DOHH2 (cell line): ENCODE measurements around the gene SIRT7.
A peak's percentile ranks its signal among the peaks of the same experiment; 100 is the strongest.

Experiments
- H3F3A ChIP-seq: fragments of 200-600 bp; sonication (generic), shearing (Covaris generic); 2 replicates; pipeline ENCODE4 v1.6.0; 2016; ENCODE audit warnings: antibody characterized with exemption, mild to moderate bottlenecking; ENCODE audit not compliant: control insufficient read depth, insufficient read depth
- H3K27ac ChIP-seq: fragments of 200-600 bp; sonication (generic); 2 replicates; pipeline ENCODE4 v1.5.1; 2014; ENCODE audit warnings: low read depth, mild to moderate bottlenecking, low read length, moderate library complexity
- H3K27me3 ChIP-seq: fragments of 200-600 bp; sonication (generic); 2 replicates; pipeline ENCODE4 v1.6.1; 2014; ENCODE audit warnings: mild to moderate bottlenecking, low read length, mixed read lengths; ENCODE audit not compliant: control insufficient read depth
- H3K36me3 ChIP-seq: fragments of 200-600 bp; sonication (generic); 2 replicates; pipeline ENCODE4 v1.6.1; 2014; ENCODE audit warnings: mild to moderate bottlenecking, low read length, moderate library complexity, mixed read lengths; ENCODE audit not compliant: control insufficient read depth
- H3K4me1 ChIP-seq: fragments of 200-600 bp; sonication (generic); 2 replicates; pipeline ENCODE4 v1.6.1; 2014; ENCODE audit warnings: mild to moderate bottlenecking, low read length, mixed read lengths; ENCODE audit not compliant: control insufficient read depth
- H3K4me2 ChIP-seq: fragments of 200-600 bp; sonication (generic); 2 replicates; pipeline ENCODE4 v1.6.0; 2014; ENCODE audit warnings: mild to moderate bottlenecking, low read length, moderate library complexity
- H3K4me3 ChIP-seq: fragments of 200-600 bp; sonication (generic); 2 replicates; pipeline ENCODE4 v1.5.1; 2014; ENCODE audit warnings: mild to moderate bottlenecking, low read length, mixed read lengths
- H3K79me2 ChIP-seq: fragments of 200-600 bp; sonication (generic); 2 replicates; pipeline ENCODE4 v1.6.1; 2014; ENCODE audit warnings: mild to moderate bottlenecking, low read length, mixed read lengths; ENCODE audit not compliant: control insufficient read depth
- H3K9me2 ChIP-seq: fragments of 200-600 bp; sonication (generic); replicated peaks from 2 replicates; pipeline ENCODE4 v1.6.1; 2014; ENCODE audit warnings: mild to moderate bottlenecking, low read length, mixed read lengths; ENCODE audit not compliant: control insufficient read depth
- H3K9me3 ChIP-seq: fragments of 200-600 bp; sonication (generic); 2 replicates; pipeline ENCODE4 v1.6.1; 2014; ENCODE audit warnings: antibody characterized with exemption, low read length, mixed read lengths; ENCODE audit not compliant: control insufficient read depth, insufficient read depth
- H4K20me1 ChIP-seq: fragments of 200-600 bp; sonication (generic); 2 replicates; pipeline ENCODE4 v1.6.0; 2014; ENCODE audit warnings: low read depth, mild to moderate bottlenecking, antibody characterized with exemption, low read length, moderate library complexity; ENCODE audit not compliant: control insufficient read depth, insufficient read depth
- EZH2phosphoT487 ChIP-seq: fragments of 200-600 bp; sonication (generic); IDR thresholded peaks from 2 replicates; pipeline ENCODE4 v1.6.1; 2017; ENCODE audit warnings: borderline replicate concordance, mild to moderate bottlenecking, antibody characterized with exemption, low read length, moderate library complexity, mixed read lengths
- TF ChIP-seq, protein P1 (sequence below): fragments of 200-600 bp; sonication (generic); IDR thresholded peaks from one replicate; pipeline ENCODE4 v1.5.1; 2014; ENCODE audit warnings: antibody characterized with exemption, mild to moderate bottlenecking, low read depth, low read length; ENCODE audit not compliant: poor library complexity, severe bottlenecking

Gene SIRT7

GRCh38 chr17:81958633-81959342, 40.8 kb upstream of the SIRT7 start:
- H3K4me1 ChIP-seq = peaks cover 7% of the 10 kb centered on the region; the same call in 1 of the 2 replicates
- TF ChIP-seq, protein P1, sequence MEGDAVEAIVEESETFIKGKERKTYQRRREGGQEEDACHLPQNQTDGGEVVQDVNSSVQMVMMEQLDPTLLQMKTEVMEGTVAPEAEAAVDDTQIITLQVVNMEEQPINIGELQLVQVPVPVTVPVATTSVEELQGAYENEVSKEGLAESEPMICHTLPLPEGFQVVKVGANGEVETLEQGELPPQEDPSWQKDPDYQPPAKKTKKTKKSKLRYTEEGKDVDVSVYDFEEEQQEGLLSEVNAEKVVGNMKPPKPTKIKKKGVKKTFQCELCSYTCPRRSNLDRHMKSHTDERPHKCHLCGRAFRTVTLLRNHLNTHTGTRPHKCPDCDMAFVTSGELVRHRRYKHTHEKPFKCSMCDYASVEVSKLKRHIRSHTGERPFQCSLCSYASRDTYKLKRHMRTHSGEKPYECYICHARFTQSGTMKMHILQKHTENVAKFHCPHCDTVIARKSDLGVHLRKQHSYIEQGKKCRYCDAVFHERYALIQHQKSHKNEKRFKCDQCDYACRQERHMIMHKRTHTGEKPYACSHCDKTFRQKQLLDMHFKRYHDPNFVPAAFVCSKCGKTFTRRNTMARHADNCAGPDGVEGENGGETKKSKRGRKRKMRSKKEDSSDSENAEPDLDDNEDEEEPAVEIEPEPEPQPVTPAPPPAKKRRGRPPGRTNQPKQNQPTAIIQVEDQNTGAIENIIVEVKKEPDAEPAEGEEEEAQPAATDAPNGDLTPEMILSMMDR = no peak
- no peak for TF ChIP-seq EZH2phosphoT487
- H3K27ac ChIP-seq = no peak overlapping the region
- no peaks in the 10 kb centered on the region for H3K79me2 ChIP-seq
- no peaks in the 10 kb centered on the region for H3K36me3 ChIP-seq
- H3K9me3 ChIP-seq = no peaks in the 10 kb centered on the region
- peak overlapping the region; percentile 64 for H3K4me3 ChIP-seq
- H3K4me2 ChIP-seq = peak overlapping the region; percentile 71
- no peaks in the 10 kb centered on the region for H3K9me2 ChIP-seq
- H3F3A ChIP-seq = no peaks in the 10 kb centered on the region
- H4K20me1 ChIP-seq = no peaks in the 10 kb centered on the region
- peaks cover 38% of the 10 kb centered on the region for H3K27me3 ChIP-seq

GRCh38 chr17:81957691-81958432, 39.9 kb upstream of the SIRT7 start:
- Histone ChIP-seq H4K20me1 (no peaks in the 10 kb centered on the region), H3K4me2 (no peak overlapping the region), H3K27ac (no peak overlapping the region), H3K9me3 (no peaks in the 10 kb centered on the region), H3K4me3 (no peak overlapping the region), H3K27me3 (peaks cover 32% of the 10 kb centered on the region), H3K4me1 (peaks cover 7% of the 10 kb centered on the region; the same call in 1 of the 2 replicates), H3K9me2 (no peaks in the 10 kb centered on the region), H3K79me2 (no peaks in the 10 kb centered on the region), H3K36me3 (no peaks in the 10 kb centered on the region), H3F3A (no peaks in the 10 kb centered on the region)
- TF ChIP-seq, protein P1 = no peak
- TF ChIP-seq EZH2phosphoT487 = no peak

- Histone ChIP-seq H3K9me2 (no peaks in the 10 kb centered on the region), H3K27me3 (peaks cover 23% of the 10 kb centered on the region), H3K79me2 (no peaks in the 10 kb centered on the region), H3K36me3 (no peaks in the 10 kb centered on the region), H3K4me3 (no peak overlapping the region), H4K20me1 (no peaks in the 10 kb centered on the region), H3K4me1 (peaks cover 10% of the 10 kb centered on the region; the same call in 1 of the 2 replicates), H3F3A (no peaks in the 10 kb centered on the region), H3K9me3 (no peaks in the 10 kb centered on the region), H3K4me2 (no peak overlapping the region), H3K27ac (no peak overlapping the region)
- TF ChIP-seq EZH2phosphoT487 = no peak
- TF ChIP-seq, protein P1 = no peak
Measured at GRCh38 chr17:81956607-81957589, 38.9 kb upstream of the SIRT7 start.
